Sciatic nerve (tissue), 2 donors: ENCODE data around the gene CPNE6. TPM values are rescaled to one million over a fixed set of nuclear protein-coding genes. Genes with fewer than 3 reads are reported as not detected.
A peak's percentile ranks its signal among the peaks of the same experiment; 100 is the strongest.

Experiments used
- ATAC-seq: fragments of 200-7000 bp; cut with Tn5 transposase; one replicate; pipeline ENCODE4 v1.9.1; 2020; ENCODE audit warnings: mild to moderate bottlenecking, moderate library complexity
- DNase-seq: peaks from one replicate; pipeline ENCODE4 v3.0.0-alpha.2; 2020; ENCODE audit warnings: low spot score
- intact Hi-C: fragments of 100-400 bp; cut with DNase I; formaldehyde crosslinking; loops from one replicate; pipeline ENCODE4 v1.14.2; 2022
- total RNA-seq: library from RNA; stranded (reverse); fragmentation: NEBNext Ultra II Directional; extraction: Animal tissue kit (Norgen Biotek cat#: 25700); gene quantifications from one replicate; pipeline ENCODE4 v1.2.1, GENCODE V29; 2021
- donor health status: DM: no; HTN: no; CAD: no.
- donor health status: DM: no; HTN: no; CAD: no.

The CPNE6 gene
- total RNA-seq, 1 donor from 2014 or later, result not detected

GRCh38 chr14:24079491-24080141 lies 8.3 kb downstream of the CPNE6 start:
- intact Hi-C loops, result no loop called here
- no peak for ATAC-seq
- DNase-seq, result no peak

GRCh38 chr14:24080142-24080530 lies 8.8 kb downstream of the CPNE6 start:
- ATAC-seq, result no peak
- intact Hi-C loops, result no loop called here
- no peak for DNase-seq

- intact Hi-C loops, result no loop called here
- ATAC-seq (peak; percentile 69), DNase-seq (no peak)
These were observed 9.8 kb downstream of the CPNE6 start for GRCh38 chr14:24080888-24081738.

GRCh38 chr14:24081739-24082211 lies 10.4 kb downstream of the CPNE6 start:
- intact Hi-C loops, result no loop called here
- DNase-seq (no peak), ATAC-seq (no peak)

- intact Hi-C loops, result no loop called here
- DNase-seq (no peak), ATAC-seq (no peak)
These were observed 11.2 kb downstream of the CPNE6 start for GRCh38 chr14:24082411-24083080.

GRCh38 chr14:24083462-24083861 lies 12.1 kb downstream of the CPNE6 start:
- intact Hi-C loops, result no loop called here
- no peak for DNase-seq
- no peak for ATAC-seq

- ATAC-seq, result no peak
- intact Hi-C loops, result no loop called here
- DNase-seq, result no peak
These were observed 13.1 kb downstream of the CPNE6 start for GRCh38 chr14:24084440-24084839.

- no peak for ATAC-seq
- intact Hi-C loops, result no loop called here
- no peak for DNase-seq
These were observed 13.9 kb downstream of the CPNE6 start for GRCh38 chr14:24085215-24085614.

- ATAC-seq, result no peak
- intact Hi-C loops, result no loop called here
- DNase-seq, result no peak
These were observed 15.0 kb downstream of the CPNE6 start for GRCh38 chr14:24086193-24086955.

- intact Hi-C loops, result no loop called here
- DNase-seq (no peak), ATAC-seq (no peak)
These were observed 15.6 kb downstream of the CPNE6 start for GRCh38 chr14:24087004-24087403.

GRCh38 chr14:24088095-24088494 lies 16.7 kb downstream of the CPNE6 start:
- intact Hi-C loops, result no loop called here
- DNase-seq (no peak), ATAC-seq (no peak)

GRCh38 chr14:24089890-24090289 lies 18.5 kb downstream of the CPNE6 start:
- no peak for ATAC-seq
- intact Hi-C loops, result no loop called here
- no peak for DNase-seq

- intact Hi-C loops, result no loop called here
- no peak for DNase-seq
- no peak for ATAC-seq
These were observed 20.7 kb downstream of the CPNE6 start for GRCh38 chr14:24092110-24092504.

GRCh38 chr14:24092505-24093206 lies 21.3 kb downstream of the CPNE6 start:
- intact Hi-C loops, result no loop called here
- ATAC-seq (peak; percentile 5), DNase-seq (no peak)

GRCh38 chr14:24093207-24093900 lies 22.0 kb downstream of the CPNE6 start:
- DNase-seq (no peak), ATAC-seq (no peak)
- intact Hi-C loops, result no loop called here

GRCh38 chr14:24093901-24094840 lies 22.8 kb downstream of the CPNE6 start, which contains the start of gene PCK2:
PCK2 (plus strand) TSS chr14:24094311; CDS start chr14:24094406, 95 bp downstream.
- DNase-seq, result peak; percentile 92
- intact Hi-C loops, result no loop called here
- ATAC-seq, result peak; percentile 94

GRCh38 chr14:24094841-24095270 lies 23.5 kb downstream of the CPNE6 start:
- intact Hi-C loops, result loop anchor here (5.0 kb wide), 1 partner anchor 38 kb away; no protein-coding TSS in a partner anchor
- ATAC-seq (no peak), DNase-seq (peak; percentile 71)
